GM12872 (cell line): ENCODE results near the gene GRIN2C.

Experiments used
- CTCF ChIP-seq: IDR thresholded peaks from 3 replicates; pipeline ENCODE4 v1.5.1; 2011; ENCODE audit warnings: low read depth, mild to moderate bottlenecking, low read length, moderate library complexity; ENCODE audit not compliant: insufficient read depth

Gene GRIN2C

GRCh38 chr17:74803388-74803930 lies 56.2 kb downstream of the GRIN2C start:
- TF ChIP-seq CTCF, result no peak

GRCh38 chr17:74801896-74802295 lies 57.8 kb downstream of the GRIN2C start:
- no peak for TF ChIP-seq CTCF

GRCh38 chr17:74800531-74800930 lies 59.2 kb downstream of the GRIN2C start:
- TF ChIP-seq CTCF, result no peak

GRCh38 chr17:74799097-74799496 lies 60.6 kb downstream of the GRIN2C start:
- TF ChIP-seq CTCF, result no peak

GRCh38 chr17:74798239-74798707 lies 61.4 kb downstream of the GRIN2C start:
- TF ChIP-seq CTCF, result no peak

- TF ChIP-seq CTCF, result no peak
These were observed 61.9 kb downstream of the GRIN2C start for GRCh38 chr17:74797824-74798223.

GRCh38 chr17:74796866-74797265 lies 62.8 kb downstream of the GRIN2C start:
- TF ChIP-seq CTCF, result no peak
